Measurements from ENCODE around the gene CARD11.
"Not testable (repeated sequence)": the region's sequence is repeated elsewhere in the genome, so short reads cannot be mapped to it uniquely, and the experiment has no call there.

CARD11 gene

DNA sequence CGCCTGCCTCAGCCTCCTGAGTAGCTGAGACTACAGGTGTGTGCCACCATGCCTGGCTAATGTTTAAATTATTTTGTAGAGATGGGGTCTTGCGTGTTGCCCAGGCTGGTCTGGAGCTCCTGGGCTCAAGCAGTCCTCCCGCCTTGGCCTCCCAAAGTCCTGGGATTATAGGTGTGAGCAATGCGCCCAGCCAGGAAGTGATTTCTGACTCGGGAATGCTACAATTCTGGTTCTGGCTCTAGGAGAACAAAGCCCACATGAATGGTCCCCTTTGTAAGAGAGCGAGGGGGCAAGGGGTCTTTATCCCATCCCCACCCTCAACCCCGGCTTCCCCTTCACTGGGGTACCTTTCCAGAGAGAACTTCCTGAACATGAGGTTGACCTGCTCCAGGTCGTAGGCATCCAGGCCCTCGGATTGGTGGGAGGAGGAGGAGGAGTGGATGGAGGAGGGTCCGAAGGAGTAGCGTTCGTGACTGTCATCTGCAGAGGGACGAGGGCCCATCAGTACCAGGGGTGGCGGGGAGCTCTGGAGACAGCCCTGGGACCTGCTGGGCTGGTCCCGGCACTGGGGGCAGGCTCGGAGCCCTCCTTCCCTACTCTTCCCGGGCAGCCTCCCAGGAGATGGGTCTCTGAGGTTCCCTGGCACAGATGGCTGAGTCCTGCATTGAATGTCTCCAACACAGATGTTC is 119.6 kb downstream of the CARD11 start:
- H3K36me3 ChIP-seq (ENCODE audit: control insufficient read depth in 1 of 2, insufficient read depth in 2 of 2, low read length in 2 of 2) = peaks cover 0 to 3% of the 10 kb centered on the region in 2 donors
- no peak overlapping the region for H3K4me3 ChIP-seq (ENCODE audit: low read depth in 1 of 2, low read length in 2 of 2)
- peaks cover 0 to 6% of the 10 kb centered on the region in 2 donors for H3K27me3 ChIP-seq (ENCODE audit: control insufficient read depth in 1 of 2, insufficient read depth in 2 of 2, low read length in 2 of 2)

GRCh38 chr7:2923291-2923781 is 120.3 kb downstream of the CARD11 start:
- Histone ChIP-seq H3K36me3 (ENCODE audit: control insufficient read depth in 1 of 2, insufficient read depth in 2 of 2, low read length in 2 of 2) (peaks cover 0 to 3% of the 10 kb centered on the region in 2 donors), H3K9ac (ENCODE audit: low read depth in 1 of 2, low read length in 2 of 2) (no peak overlapping the region), H3K27me3 (ENCODE audit: control insufficient read depth in 1 of 2, insufficient read depth in 2 of 2, low read length in 2 of 2) (peaks cover 0 to under 1% of the 10 kb centered on the region in 2 donors), H3K27ac (ENCODE audit: low read depth, low read length) (no peak overlapping the region), H3K4me1 (ENCODE audit: control insufficient read depth in 1 of 2, insufficient read depth in 2 of 2, low read length in 2 of 2) (peaks cover 0 to 2% of the 10 kb centered on the region in 2 donors), H3K4me3 (ENCODE audit: low read depth in 1 of 2, low read length in 2 of 2) (no peak overlapping the region), H3K9me3 (ENCODE audit: control insufficient read depth in 1 of 2, low read length in 2 of 2) (peaks cover 0 to 3% of the 10 kb centered on the region in 2 donors)

More for the DNA sequence above, 119.6 kb downstream of the CARD11 start:
- Histone ChIP-seq H3K4me1 (ENCODE audit: control insufficient read depth in 1 of 2, insufficient read depth in 2 of 2, low read length in 2 of 2) (peaks cover 0 to 9% of the 10 kb centered on the region in 2 donors), H3K9ac (ENCODE audit: low read depth in 1 of 2, low read length in 2 of 2) (no peak overlapping the region), H3K9me3 (ENCODE audit: control insufficient read depth in 1 of 2, low read length in 2 of 2) (peaks cover 0 to 3% of the 10 kb centered on the region in 2 donors), H3K27ac (ENCODE audit: low read depth, low read length) (no peak overlapping the region)

GRCh38 chr7:2922866-2923265 is 120.8 kb downstream of the CARD11 start:
- Histone ChIP-seq H3K9ac (ENCODE audit: low read depth in 1 of 2, low read length in 2 of 2) (no peak overlapping the region), H3K9me3 (ENCODE audit: control insufficient read depth in 1 of 2, low read length in 2 of 2) (peaks cover 0 to 3% of the 10 kb centered on the region in 2 donors), H3K27me3 (ENCODE audit: control insufficient read depth in 1 of 2, insufficient read depth in 2 of 2, low read length in 2 of 2) (no peaks in the 10 kb centered on the region)

DNA sequence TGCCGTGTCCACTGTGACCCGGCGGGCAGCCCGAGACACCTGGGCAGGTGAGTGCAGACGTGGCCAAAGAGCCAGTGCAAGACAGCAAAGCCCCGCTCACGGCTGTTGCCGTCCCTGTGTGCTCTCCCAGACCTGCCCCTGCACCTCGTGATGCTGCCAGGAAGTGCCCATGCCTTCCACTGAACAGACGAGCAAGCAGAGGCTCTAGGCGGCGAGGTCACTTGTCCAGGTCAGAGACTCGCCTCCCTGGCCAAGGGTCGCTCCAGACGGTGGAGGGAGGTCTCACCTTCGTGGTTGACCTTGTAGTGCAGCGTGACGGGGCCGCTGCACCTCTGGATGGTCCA is 121.3 kb downstream of the CARD11 start:
- Histone ChIP-seq H3K9me3 (ENCODE audit: control insufficient read depth in 1 of 2, low read length in 2 of 2) (peaks cover 0 to 3% of the 10 kb centered on the region in 2 donors), H3K4me3 (ENCODE audit: low read depth in 1 of 2, low read length in 2 of 2) (no peak overlapping the region), H3K9ac (ENCODE audit: low read depth in 1 of 2, low read length in 2 of 2) (no peak overlapping the region), H3K27ac (ENCODE audit: low read depth, low read length) (no peak overlapping the region), H3K4me1 (ENCODE audit: control insufficient read depth in 1 of 2, insufficient read depth in 2 of 2, low read length in 2 of 2) (no peaks in the 10 kb centered on the region), H3K36me3 (ENCODE audit: control insufficient read depth in 1 of 2, insufficient read depth in 2 of 2, low read length in 2 of 2) (peaks cover 0 to 3% of the 10 kb centered on the region in 2 donors), H3K27me3 (ENCODE audit: control insufficient read depth in 1 of 2, insufficient read depth in 2 of 2, low read length in 2 of 2) (no peaks in the 10 kb centered on the region)

More at GRCh38 chr7:2922866-2923265, 120.8 kb downstream of the CARD11 start:
- no peaks in the 10 kb centered on the region for H3K4me1 ChIP-seq (ENCODE audit: control insufficient read depth in 1 of 2, insufficient read depth in 2 of 2, low read length in 2 of 2)
- peaks cover 0 to 3% of the 10 kb centered on the region in 2 donors for H3K36me3 ChIP-seq (ENCODE audit: control insufficient read depth in 1 of 2, insufficient read depth in 2 of 2, low read length in 2 of 2)
- no peak overlapping the region for H3K4me3 ChIP-seq (ENCODE audit: low read depth in 1 of 2, low read length in 2 of 2)
- no peak overlapping the region for H3K27ac ChIP-seq (ENCODE audit: low read depth, low read length)

DNA sequence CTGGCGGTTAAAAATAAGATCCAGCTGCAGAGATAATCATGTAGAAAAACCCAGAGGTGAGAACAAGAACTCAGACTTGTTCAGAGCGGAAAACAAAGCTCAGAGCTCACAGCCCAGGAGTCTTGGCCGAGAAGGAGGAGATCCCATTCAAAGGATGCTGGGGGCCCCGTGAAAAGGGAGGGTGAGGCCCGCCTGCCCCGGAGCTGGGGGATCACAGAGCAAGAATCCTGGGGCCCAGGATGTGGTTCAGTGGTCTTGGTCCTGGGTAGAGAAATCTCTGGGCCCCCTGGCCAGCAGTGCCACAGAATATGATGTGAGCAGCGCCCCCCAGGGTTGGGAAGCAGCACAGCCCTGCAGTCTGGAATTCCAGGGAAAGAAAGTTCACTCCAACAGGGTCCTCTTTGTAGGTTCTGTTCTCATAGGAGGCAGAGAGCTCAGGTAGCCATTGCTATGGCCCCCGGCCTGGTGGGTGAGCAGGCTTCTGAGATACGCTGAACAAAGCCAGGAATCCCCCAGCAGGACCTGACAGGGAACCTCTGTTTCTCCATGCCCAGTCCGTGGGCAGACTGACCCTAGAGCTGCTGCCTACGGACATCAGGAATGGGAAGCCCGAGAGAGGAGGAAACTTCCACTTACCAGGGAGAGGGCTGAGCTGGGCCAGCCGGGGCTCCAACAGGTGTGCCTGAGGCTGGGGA is 121.9 kb downstream of the CARD11 start:
- no peak overlapping the region for H3K9ac ChIP-seq (ENCODE audit: low read depth in 1 of 2, low read length in 2 of 2)
- peaks cover 0 to 3% of the 10 kb centered on the region in 2 donors for H3K9me3 ChIP-seq (ENCODE audit: control insufficient read depth in 1 of 2, low read length in 2 of 2)
- H3K27me3 ChIP-seq (ENCODE audit: control insufficient read depth in 1 of 2, insufficient read depth in 2 of 2, low read length in 2 of 2) = no peaks in the 10 kb centered on the region
- H3K4me3 ChIP-seq (ENCODE audit: low read depth in 1 of 2, low read length in 2 of 2) = no peak overlapping the region
- H3K27ac ChIP-seq (ENCODE audit: low read depth, low read length) = no peak overlapping the region
- no peaks in the 10 kb centered on the region for H3K4me1 ChIP-seq (ENCODE audit: control insufficient read depth in 1 of 2, insufficient read depth in 2 of 2, low read length in 2 of 2)
- H3K36me3 ChIP-seq (ENCODE audit: control insufficient read depth in 1 of 2, insufficient read depth in 2 of 2, low read length in 2 of 2) = peaks cover 0 to 3% of the 10 kb centered on the region in 2 donors

DNA sequence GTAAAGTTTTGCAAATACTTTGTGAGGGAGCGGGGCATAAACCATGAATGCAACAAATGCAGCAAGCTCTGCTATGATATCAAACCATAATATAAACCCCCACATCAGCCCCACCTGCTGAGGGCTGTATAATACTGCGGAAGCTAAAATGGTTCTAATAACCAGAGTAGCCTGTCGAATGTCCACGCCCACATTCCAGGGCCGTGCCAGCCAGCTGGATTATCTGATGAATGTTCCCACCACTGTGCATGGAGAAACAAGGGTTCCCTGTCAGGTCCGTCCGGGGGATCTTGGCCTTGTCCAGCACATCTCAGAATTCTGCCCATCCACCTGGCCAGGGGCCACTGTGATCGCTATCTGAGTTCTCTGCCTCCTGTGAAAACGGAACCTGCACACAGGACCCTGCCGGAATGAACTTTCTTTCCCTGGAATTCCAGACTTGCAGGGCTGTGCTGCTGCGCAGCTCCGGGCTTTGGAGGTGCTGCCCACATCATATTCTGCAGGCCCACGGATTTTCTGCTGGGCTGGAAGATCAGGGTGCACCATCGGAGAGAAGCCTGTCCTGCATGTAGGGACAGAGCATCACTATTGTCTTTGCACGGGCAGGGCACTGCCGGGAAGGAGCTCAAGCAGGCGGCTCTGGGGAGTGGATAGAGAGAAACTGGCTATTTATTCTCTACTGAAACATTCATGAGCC is 122.6 kb downstream of the CARD11 start:
- Histone ChIP-seq H3K9ac (ENCODE audit: low read depth in 1 of 2, low read length in 2 of 2) (no peak overlapping the region), H3K4me1 (ENCODE audit: control insufficient read depth in 1 of 2, insufficient read depth in 2 of 2, low read length in 2 of 2) (no peaks in the 10 kb centered on the region), H3K27ac (ENCODE audit: low read depth, low read length) (no peak overlapping the region), H3K27me3 (ENCODE audit: control insufficient read depth in 1 of 2, insufficient read depth in 2 of 2, low read length in 2 of 2) (no peaks in the 10 kb centered on the region), H3K9me3 (ENCODE audit: control insufficient read depth in 1 of 2, low read length in 2 of 2) (peaks cover 0 to 3% of the 10 kb centered on the region in 2 donors), H3K36me3 (ENCODE audit: control insufficient read depth in 1 of 2, insufficient read depth in 2 of 2, low read length in 2 of 2) (peaks cover 0 to 6% of the 10 kb centered on the region in 2 donors), H3K4me3 (ENCODE audit: low read depth in 1 of 2, low read length in 2 of 2) (no peak overlapping the region)

DNA sequence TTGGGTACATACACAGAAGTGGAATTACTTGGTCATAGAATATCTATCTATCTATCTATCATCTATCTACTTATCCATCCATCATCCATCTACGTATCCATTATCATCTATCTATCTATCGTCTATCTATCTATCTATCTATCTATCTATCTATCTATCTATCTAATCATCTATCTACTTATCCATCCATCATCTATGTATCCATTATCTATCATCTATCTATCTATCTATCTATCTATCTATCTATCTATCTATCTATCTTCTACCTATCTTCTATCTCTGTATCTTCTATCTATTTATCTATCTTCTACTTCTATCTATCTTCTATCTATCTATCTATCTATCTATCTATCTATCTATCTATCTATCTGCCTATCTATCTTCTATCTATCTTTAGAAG is 123.2 kb downstream of the CARD11 start:
- H3K27ac ChIP-seq (ENCODE audit: low read depth, low read length); H3K9me3 ChIP-seq (ENCODE audit: control insufficient read depth in 1 of 2, low read length in 2 of 2); H3K9ac ChIP-seq (ENCODE audit: low read depth in 1 of 2, low read length in 2 of 2); H3K4me3 ChIP-seq (ENCODE audit: low read depth in 1 of 2, low read length in 2 of 2); H3K4me1 ChIP-seq (ENCODE audit: control insufficient read depth in 1 of 2, insufficient read depth in 2 of 2, low read length in 2 of 2); H3K27me3 ChIP-seq (ENCODE audit: control insufficient read depth in 1 of 2, insufficient read depth in 2 of 2, low read length in 2 of 2); H3K36me3 ChIP-seq (ENCODE audit: control insufficient read depth in 1 of 2, insufficient read depth in 2 of 2, low read length in 2 of 2): not testable (repeated sequence)

DNA sequence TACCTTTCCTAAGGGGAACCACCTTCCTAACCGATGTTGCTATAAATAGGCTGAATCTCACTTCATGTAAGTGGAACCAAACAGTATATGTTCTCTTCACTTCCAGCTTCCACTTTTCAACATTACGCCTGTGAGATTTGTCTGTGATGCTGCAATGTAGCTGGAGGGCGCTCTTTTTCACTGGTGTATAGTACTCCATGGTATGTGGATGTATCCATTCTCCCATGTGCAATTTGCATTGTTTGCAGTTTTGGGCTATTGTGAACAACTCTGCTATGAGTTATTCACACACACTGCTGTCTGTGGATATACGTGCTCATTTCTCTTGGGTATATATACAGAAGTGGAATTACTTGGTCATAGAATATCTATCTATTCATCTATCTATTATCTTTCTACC is 123.6 kb downstream of the CARD11 start:
- Histone ChIP-seq H3K9me3 (ENCODE audit: control insufficient read depth in 1 of 2, low read length in 2 of 2) (peaks cover 0 to 3% of the 10 kb centered on the region in 2 donors), H3K27me3 (ENCODE audit: control insufficient read depth in 1 of 2, insufficient read depth in 2 of 2, low read length in 2 of 2) (no peaks in the 10 kb centered on the region), H3K36me3 (ENCODE audit: control insufficient read depth in 1 of 2, insufficient read depth in 2 of 2, low read length in 2 of 2) (peaks cover 0 to 10% of the 10 kb centered on the region in 2 donors), H3K4me3 (ENCODE audit: low read depth in 1 of 2, low read length in 2 of 2) (no peak overlapping the region), H3K4me1 (ENCODE audit: control insufficient read depth in 1 of 2, insufficient read depth in 2 of 2, low read length in 2 of 2) (no peaks in the 10 kb centered on the region), H3K27ac (ENCODE audit: low read depth, low read length) (no peak overlapping the region), H3K9ac (ENCODE audit: low read depth in 1 of 2, low read length in 2 of 2) (no peak overlapping the region)

DNA sequence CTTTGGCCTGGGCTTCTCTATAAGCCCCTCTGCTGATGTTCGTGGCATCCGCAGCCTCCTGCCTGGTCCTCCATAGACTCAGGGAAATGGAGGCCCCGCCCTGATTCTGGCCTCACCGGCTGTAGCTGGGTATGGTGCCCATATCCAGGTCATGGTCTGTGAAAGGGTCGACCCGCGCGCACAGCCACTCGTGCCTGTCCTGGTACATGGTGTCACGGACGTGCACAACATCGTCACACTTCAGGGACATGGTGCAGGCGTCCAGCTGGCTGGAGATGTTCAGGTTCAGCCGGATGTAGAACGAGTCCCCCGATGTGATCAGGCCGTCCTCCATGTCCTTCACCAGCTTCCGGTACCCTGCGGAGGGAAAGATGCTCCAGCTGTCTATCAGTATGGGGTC is 124.4 kb downstream of the CARD11 start:
- no peaks in the 10 kb centered on the region for H3K27me3 ChIP-seq (ENCODE audit: control insufficient read depth in 1 of 2, insufficient read depth in 2 of 2, low read length in 2 of 2)
- H3K4me3 ChIP-seq (ENCODE audit: low read depth in 1 of 2, low read length in 2 of 2) = no peak overlapping the region
- H3K27ac ChIP-seq (ENCODE audit: low read depth, low read length) = no peak overlapping the region
- peaks cover 0 to 10% of the 10 kb centered on the region in 2 donors for H3K36me3 ChIP-seq (ENCODE audit: control insufficient read depth in 1 of 2, insufficient read depth in 2 of 2, low read length in 2 of 2)
- no peak overlapping the region for H3K9ac ChIP-seq (ENCODE audit: low read depth in 1 of 2, low read length in 2 of 2)
- no peaks in the 10 kb centered on the region for H3K4me1 ChIP-seq (ENCODE audit: control insufficient read depth in 1 of 2, insufficient read depth in 2 of 2, low read length in 2 of 2)
- H3K9me3 ChIP-seq (ENCODE audit: control insufficient read depth in 1 of 2, low read length in 2 of 2) = peaks cover 0 to 3% of the 10 kb centered on the region in 2 donors

DNA sequence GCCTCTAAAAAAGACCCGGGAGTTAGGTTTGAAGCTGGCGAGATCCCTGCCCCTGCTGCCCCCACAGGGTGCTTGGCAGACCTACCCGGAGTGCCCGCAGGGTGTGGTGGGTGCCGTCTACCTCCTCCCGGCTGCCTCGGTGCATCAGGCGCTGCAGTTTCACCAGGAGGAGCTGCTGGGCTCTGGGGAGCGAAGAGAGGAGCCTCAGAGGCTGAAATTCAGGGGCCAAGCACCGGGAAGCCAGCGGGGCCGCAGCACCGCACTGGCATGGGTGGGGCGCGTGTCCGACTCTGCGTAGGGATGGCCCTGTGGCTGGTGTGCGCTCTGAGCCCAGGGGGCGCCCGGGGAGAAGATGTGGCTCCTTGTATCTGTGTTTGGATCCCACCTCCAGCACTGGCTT is 125.3 kb downstream of the CARD11 start:
- Histone ChIP-seq H3K9ac (ENCODE audit: low read depth in 1 of 2, low read length in 2 of 2) (no peak overlapping the region), H3K9me3 (ENCODE audit: control insufficient read depth in 1 of 2, low read length in 2 of 2) (peaks cover 0 to 3% of the 10 kb centered on the region in 2 donors), H3K4me3 (ENCODE audit: low read depth in 1 of 2, low read length in 2 of 2) (no peak overlapping the region), H3K4me1 (ENCODE audit: control insufficient read depth in 1 of 2, insufficient read depth in 2 of 2, low read length in 2 of 2) (no peaks in the 10 kb centered on the region), H3K36me3 (ENCODE audit: control insufficient read depth in 1 of 2, insufficient read depth in 2 of 2, low read length in 2 of 2) (peaks cover 0 to 10% of the 10 kb centered on the region in 2 donors), H3K27me3 (ENCODE audit: control insufficient read depth in 1 of 2, insufficient read depth in 2 of 2, low read length in 2 of 2) (no peaks in the 10 kb centered on the region), H3K27ac (ENCODE audit: low read depth, low read length) (no peak overlapping the region)

Measured in duodenal mucosa (tissue), 2 donors.